ENCODE results near the gene MYO5B. TPM values are rescaled to one million over a fixed set of nuclear protein-coding genes. Genes with fewer than 3 reads are reported as not detected.

Gene MYO5B
- total RNA-seq, 1 experiment from 2014 or later, result 32.1 TPM

DNA sequence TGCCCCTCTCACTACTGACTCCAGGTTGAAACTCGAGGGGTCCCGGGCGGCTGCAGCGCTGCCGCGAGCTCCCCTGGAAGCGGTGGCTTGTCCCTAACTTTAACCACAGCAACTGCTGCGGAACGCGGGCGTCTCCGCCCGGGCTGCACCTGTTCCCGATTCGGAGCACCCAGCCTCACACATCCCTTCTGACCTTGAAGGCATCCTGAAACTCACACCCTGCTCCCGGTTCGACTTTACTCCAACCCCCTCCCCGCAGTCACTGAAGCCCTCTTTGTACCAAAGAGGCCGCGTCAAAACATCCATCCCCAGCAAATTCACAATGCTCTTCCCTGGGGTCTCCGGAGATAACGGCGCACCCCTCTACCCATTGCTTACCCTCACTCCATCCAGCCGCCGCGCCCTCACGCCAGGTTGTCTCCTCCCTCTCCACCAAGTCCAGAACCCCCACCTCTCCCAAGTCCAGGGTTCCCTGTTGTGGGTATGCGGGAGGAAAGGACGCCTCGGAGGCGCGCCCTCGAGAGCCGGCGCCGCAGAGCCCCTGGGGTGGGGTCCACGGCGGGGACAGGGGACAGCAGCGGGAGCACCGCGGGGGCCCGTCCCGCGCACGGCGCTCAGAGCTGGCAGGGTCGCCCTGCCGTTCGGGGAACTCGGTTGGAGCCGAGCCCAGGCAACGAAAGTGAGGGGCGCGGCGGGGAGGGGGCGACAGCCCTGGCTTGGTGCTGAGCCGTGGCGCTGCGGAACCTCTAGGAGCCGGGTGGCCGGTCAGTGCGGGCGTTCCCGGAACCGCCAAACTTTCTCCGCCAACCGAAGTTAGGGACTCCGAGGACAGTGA, 934 bp downstream of the MYO5B start:
- TF ChIP-seq, protein P1, sequence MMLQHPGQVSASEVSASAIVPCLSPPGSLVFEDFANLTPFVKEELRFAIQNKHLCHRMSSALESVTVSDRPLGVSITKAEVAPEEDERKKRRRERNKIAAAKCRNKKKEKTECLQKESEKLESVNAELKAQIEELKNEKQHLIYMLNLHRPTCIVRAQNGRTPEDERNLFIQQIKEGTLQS (IDR thresholded peaks at IDR 0.05), result no peak
- TF ChIP-seq JUND (IDR thresholded peaks at IDR 0.05) (no peak), POLR2A (IDR thresholded peaks at IDR 0.05; ENCODE audit: borderline replicate concordance, extremely low read depth, insufficient read depth, insufficient read length) (no peak), TCF7L2 (IDR thresholded peaks at IDR 0.05; ENCODE audit: borderline replicate concordance, extremely low read depth, insufficient read depth, insufficient read length) (no peak), YY1 (IDR thresholded peaks at IDR 0.05; ENCODE audit: extremely low read depth, insufficient replicate concordance, low read depth, low read length) (no peak), CEBPB (IDR thresholded peaks at IDR 0.05; ENCODE audit: low read depth) (no peak), ZFX (IDR thresholded peaks at IDR 0.05) (no peak), CBX3 (IDR thresholded peaks at IDR 0.05; ENCODE audit: low read depth) (no peak), RAD21 (IDR thresholded peaks at IDR 0.05; ENCODE audit: low read depth) (no peak), EZH2 (IDR thresholded peaks at IDR 0.05) (no peak), EGR1 (IDR thresholded peaks at IDR 0.05; ENCODE audit: low read depth) (no peak), POLR2AphosphoS5 (IDR thresholded peaks at IDR 0.05; ENCODE audit: low read depth, low read length) (no peak)
- TF ChIP-seq, protein P2, sequence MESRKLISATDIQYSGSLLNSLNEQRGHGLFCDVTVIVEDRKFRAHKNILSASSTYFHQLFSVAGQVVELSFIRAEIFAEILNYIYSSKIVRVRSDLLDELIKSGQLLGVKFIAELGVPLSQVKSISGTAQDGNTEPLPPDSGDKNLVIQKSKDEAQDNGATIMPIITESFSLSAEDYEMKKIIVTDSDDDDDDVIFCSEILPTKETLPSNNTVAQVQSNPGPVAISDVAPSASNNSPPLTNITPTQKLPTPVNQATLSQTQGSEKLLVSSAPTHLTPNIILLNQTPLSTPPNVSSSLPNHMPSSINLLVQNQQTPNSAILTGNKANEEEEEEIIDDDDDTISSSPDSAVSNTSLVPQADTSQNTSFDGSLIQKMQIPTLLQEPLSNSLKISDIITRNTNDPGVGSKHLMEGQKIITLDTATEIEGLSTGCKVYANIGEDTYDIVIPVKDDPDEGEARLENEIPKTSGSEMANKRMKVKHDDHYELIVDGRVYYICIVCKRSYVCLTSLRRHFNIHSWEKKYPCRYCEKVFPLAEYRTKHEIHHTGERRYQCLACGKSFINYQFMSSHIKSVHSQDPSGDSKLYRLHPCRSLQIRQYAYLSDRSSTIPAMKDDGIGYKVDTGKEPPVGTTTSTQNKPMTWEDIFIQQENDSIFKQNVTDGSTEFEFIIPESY (IDR thresholded peaks at IDR 0.05; ENCODE audit: extremely low read depth, insufficient replicate concordance, low read length), result no peak
- TF ChIP-seq, protein P3, sequence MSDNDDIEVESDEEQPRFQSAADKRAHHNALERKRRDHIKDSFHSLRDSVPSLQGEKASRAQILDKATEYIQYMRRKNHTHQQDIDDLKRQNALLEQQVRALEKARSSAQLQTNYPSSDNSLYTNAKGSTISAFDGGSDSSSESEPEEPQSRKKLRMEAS (IDR thresholded peaks at IDR 0.05), result no peak
- Histone ChIP-seq H3K9ac (ENCODE audit: low read length) (peak overlapping the region; percentile 64), H3K9me3 (ENCODE audit: control insufficient read depth in 1 of 2, insufficient read depth in 1 of 2, low read depth in 1 of 2, low read length in 2 of 2) (no peaks in the 10 kb centered on the region), H3K4me2 (ENCODE audit: low read length) (peak overlapping the region; percentile 91), H3K79me2 (ENCODE audit: insufficient read depth, low read length) (no peaks in the 10 kb centered on the region), H2AFZ (ENCODE audit: low read depth, low read length, poor library complexity, severe bottlenecking) (no peak overlapping the region), H3K4me3 (replicated peaks in 1 of 2; ENCODE audit: low read depth in 1 of 2, low read length in 2 of 2) (peak overlapping the region; percentile 65 to 71), H3K9me2 (ENCODE audit: insufficient read depth) (no peaks in the 10 kb centered on the region), H4K20me1 (ENCODE audit: insufficient read depth) (no peaks in the 10 kb centered on the region), H3K36me3 (ENCODE audit: control insufficient read depth in 1 of 2, insufficient read depth in 2 of 2, low read length in 2 of 2) (no peaks in the 10 kb centered on the region), H3K4me1 (ENCODE audit: control insufficient read depth in 1 of 2, insufficient read depth in 2 of 2, low read length in 2 of 2) (peaks cover 6 to 21% of the 10 kb centered on the region in 2 experiments; a peak in 1 of 4 replicates), H3K27ac (ENCODE audit: low read depth, low read length) (peak overlapping the region; percentile 55; the same call in 1 of the 2 replicates), H3K27me3 (ENCODE audit: insufficient read depth, low read length) (no peaks in the 10 kb centered on the region)
- ChIA-PET RAD21 (ENCODE audit: low non-redundant PET in 1 of 2, low total read pairs in 2 of 2, uncharacterized antibody in 2 of 2, unreplicated experiment in 2 of 2) (interaction anchor here in 1 of 2 experiments (0.9 kb wide), 1 partner anchor 11 kb away, joined by 4 read pairs; no protein-coding TSS in a partner anchor), POLR2A (no interaction called here), CTCF (interaction anchor here (0.6 to 3.1 kb wide), 6 partner anchors 10 to 332 kb away, joined by 3 to 20 read pairs (median 5); no protein-coding TSS in a partner anchor)
- intact Hi-C loops (cut with micrococcal nuclease), result no loop called here
- ATAC-seq, result peak; percentile 28
- no TSS peak for BruUV-seq (replicated peaks)
- no peak for DNase-seq (ENCODE audit: low read depth, low spot score)
